Endothelial cell of umbilical vein (primary cell): Measurements from ENCODE around the gene NAMPT.

Source experiments
- CTCF ChIP-seq, 2 donors: IDR thresholded peaks; 1 replicate in 1 of 2; 2 replicates in 1 of 2; pipeline ENCODE4 v1.5.1; 2011; ENCODE audit warnings: low read length in 2 of 2, mild to moderate bottlenecking in 2 of 2, moderate library complexity in 2 of 2, control low read depth in 1 of 2, inconsistent platforms in 1 of 2, low read depth in 1 of 2; ENCODE audit not compliant: insufficient read depth in 1 of 2; ENCODE audit errors: extremely low read depth in 1 of 2
- MAX ChIP-seq: IDR thresholded peaks from 2 replicates; pipeline ENCODE4 v1.6.1; 2011; ENCODE audit not compliant: insufficient read depth, insufficient read length
- MYC ChIP-seq: IDR thresholded peaks from one replicate; pipeline ENCODE4 v1.6.1; 2011; ENCODE audit warnings: mild to moderate bottlenecking, low read depth, low read length
- POLR2A ChIP-seq: IDR thresholded peaks from 2 replicates; pipeline ENCODE4 v1.6.1; 2012; ENCODE audit warnings: low read depth, mild to moderate bottlenecking, control low read depth, low read length

- TF ChIP-seq POLR2A (no peak), CTCF (IDR thresholded peaks at IDR 0.05; ENCODE audit: extremely low read depth in 1 of 2, insufficient read depth in 1 of 2, low read depth in 1 of 2, low read length in 2 of 2) (no peak), MYC (no peak), MAX (no peak)
These were observed 45.4 kb downstream of the NAMPT start for GRCh38 chr7:106239406-106239805.
